HEK293T (cell line): ENCODE data around the gene ERBB4.

ENCODE experiments used
- CTBP1 ChIP-seq: fragments of 450-650 bp; IDR thresholded peaks from 2 replicates; pipeline ENCODE4 v1.6.1; 2016; ENCODE audit warnings: borderline replicate concordance
- FOXM1 ChIP-seq: fragments of 450-650 bp; IDR thresholded peaks from 2 replicates; pipeline ENCODE4 v1.6.1; 2017; ENCODE audit warnings: mild to moderate bottlenecking, borderline replicate concordance
- L3MBTL2 ChIP-seq: fragments of 450-650 bp; conservative IDR thresholded peaks from 2 replicates; pipeline ENCODE4 v1.6.1; 2016; ENCODE audit warnings: mild to moderate bottlenecking
- SP1 ChIP-seq: fragments of 450-650 bp; IDR thresholded peaks from 2 replicates; pipeline ENCODE4 v1.6.1; 2017

GRCh38 chr2:212208467-212208866 is 330.1 kb downstream of the ERBB4 start:
- no peak for TF ChIP-seq SP1
- no peak for TF ChIP-seq CTBP1
- no peak for TF ChIP-seq FOXM1
- TF ChIP-seq L3MBTL2, result no peak
